MM.1S (cell line): ENCODE data around the gene VAMP7.

Experiments
- DNase-seq: peaks from one replicate; pipeline ENCODE4 v3.0.0-alpha.2; 2015
- H2AFZ ChIP-seq: fragments of 300-600 bp; sonication (generic); 2 replicates; pipeline ENCODE4 v1.6.0; 2016; ENCODE audit warnings: antibody characterized with exemption, low read length
- H3F3A ChIP-seq: fragments of 300-600 bp; sonication (generic); 2 replicates; pipeline ENCODE4 v1.6.1; 2016; ENCODE audit warnings: mild to moderate bottlenecking, antibody characterized with exemption, low read length, moderate library complexity, mixed read lengths; ENCODE audit not compliant: insufficient read depth
- H3K27ac ChIP-seq: fragments of 300-600 bp; sonication (generic); 2 replicates; pipeline ENCODE4 v1.5.1; 2016; ENCODE audit warnings: mild to moderate bottlenecking, low read length
- H3K27me3 ChIP-seq: fragments of 300-600 bp; sonication (generic); replicated peaks from 2 replicates; pipeline ENCODE4 v1.6.0; 2016; ENCODE audit warnings: low read length; ENCODE audit not compliant: insufficient read depth
- H3K36me3 ChIP-seq: fragments of 300-600 bp; sonication (generic); replicated peaks from 2 replicates; pipeline ENCODE4 v1.6.1; 2016; ENCODE audit warnings: mild to moderate bottlenecking, low read length, mixed read lengths; ENCODE audit not compliant: insufficient read depth
- H3K4me1 ChIP-seq: fragments of 300-600 bp; sonication (generic); 2 replicates; pipeline ENCODE4 v1.6.1; 2016; ENCODE audit warnings: low read length, mixed read lengths
- H3K4me2 ChIP-seq: fragments of 300-600 bp; sonication (generic); 2 replicates; pipeline ENCODE4 v1.6.0; 2016; ENCODE audit warnings: low read depth, low read length
- H3K4me3 ChIP-seq: fragments of 300-600 bp; sonication (generic); 2 replicates; pipeline ENCODE4 v1.5.1; 2016; ENCODE audit warnings: low read length, mixed read lengths
- H3K79me2 ChIP-seq: fragments of 300-600 bp; sonication (generic); 2 replicates; pipeline ENCODE4 v1.6.1; 2016; ENCODE audit warnings: mixed run types, low read length, mixed read lengths
- H3K9ac ChIP-seq: fragments of 300-600 bp; sonication (generic); 2 replicates; pipeline ENCODE4 v1.6.1; 2016; ENCODE audit warnings: low read length, mixed read lengths
- H3K9me2 ChIP-seq: fragments of 300-600 bp; sonication (generic); replicated peaks from 2 replicates; pipeline ENCODE4 v1.6.1; 2016; ENCODE audit warnings: mild to moderate bottlenecking, low read length, mixed read lengths; ENCODE audit not compliant: insufficient read depth
- H3K9me3 ChIP-seq: fragments of 300-600 bp; sonication (generic); replicated peaks from 2 replicates; pipeline ENCODE4 v1.6.1; 2016; ENCODE audit warnings: mild to moderate bottlenecking, low read length, mixed read lengths; ENCODE audit not compliant: insufficient read depth
- H4K20me1 ChIP-seq: fragments of 300-600 bp; sonication (generic); 2 replicates; pipeline ENCODE4 v1.6.1; 2016; ENCODE audit warnings: mild to moderate bottlenecking, low read length, moderate library complexity, mixed read lengths; ENCODE audit not compliant: insufficient read depth
- EZH2 ChIP-seq: fragments of 300-600 bp; sonication (generic); optimal IDR thresholded peaks from 2 replicates; pipeline ENCODE3; 2017; ENCODE audit warnings: low read depth, mild to moderate bottlenecking, antibody characterized with exemption, low read length, mixed read lengths
- EZH2phosphoT487 ChIP-seq: fragments of 300-600 bp; sonication (generic); IDR thresholded peaks from 2 replicates; pipeline ENCODE4 v1.6.1; 2018; ENCODE audit warnings: antibody characterized with exemption, low read length
- TF ChIP-seq, protein P1 (sequence below): fragments of 300-600 bp; sonication (generic); IDR thresholded peaks from 2 replicates; pipeline ENCODE4 v1.5.1; 2016; ENCODE audit warnings: antibody characterized with exemption, low read length, mixed read lengths

Gene VAMP7

GRCh38 chrX:155870958-155871357, 10.2 kb upstream of the VAMP7 start:
- H3K9ac ChIP-seq, result no peak overlapping the region

DNA sequence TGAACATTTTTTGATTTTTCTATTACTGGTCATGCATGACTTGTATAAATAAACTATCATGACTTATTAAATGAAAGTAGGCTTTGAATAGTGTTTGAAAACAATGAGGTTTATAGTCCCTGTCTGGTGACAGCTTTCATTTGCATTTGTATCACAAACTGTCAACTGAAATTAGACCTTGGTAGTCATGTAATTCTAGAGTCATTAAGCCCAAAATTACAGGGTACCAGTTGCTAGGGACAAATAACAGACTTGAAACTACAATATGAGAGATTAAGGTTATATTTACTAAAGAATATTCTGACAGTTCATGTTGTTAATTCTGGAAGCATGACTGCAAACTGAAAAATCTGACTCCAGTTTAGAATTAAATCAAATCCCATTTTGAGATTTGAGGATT, 9.2 kb upstream of the VAMP7 start:
- Histone ChIP-seq H3K4me2 (no peak overlapping the region), H2AFZ (no peak overlapping the region), H3K36me3 (no peaks in the 10 kb centered on the region), H3K4me1 (no peaks in the 10 kb centered on the region), H3K79me2 (no peaks in the 10 kb centered on the region), H3K9me3 (no peaks in the 10 kb centered on the region), H3K9ac (no peak overlapping the region), H3K27me3 (no peaks in the 10 kb centered on the region), H3K27ac (no peak overlapping the region), H3F3A (peaks cover 2% of the 10 kb centered on the region; the same call in 1 of the 2 replicates), H4K20me1 (no peaks in the 10 kb centered on the region), H3K4me3 (no peak overlapping the region), H3K9me2 (no peaks in the 10 kb centered on the region)
- TF ChIP-seq EZH2 (no peak), EZH2phosphoT487 (no peak)
- TF ChIP-seq, protein P1, sequence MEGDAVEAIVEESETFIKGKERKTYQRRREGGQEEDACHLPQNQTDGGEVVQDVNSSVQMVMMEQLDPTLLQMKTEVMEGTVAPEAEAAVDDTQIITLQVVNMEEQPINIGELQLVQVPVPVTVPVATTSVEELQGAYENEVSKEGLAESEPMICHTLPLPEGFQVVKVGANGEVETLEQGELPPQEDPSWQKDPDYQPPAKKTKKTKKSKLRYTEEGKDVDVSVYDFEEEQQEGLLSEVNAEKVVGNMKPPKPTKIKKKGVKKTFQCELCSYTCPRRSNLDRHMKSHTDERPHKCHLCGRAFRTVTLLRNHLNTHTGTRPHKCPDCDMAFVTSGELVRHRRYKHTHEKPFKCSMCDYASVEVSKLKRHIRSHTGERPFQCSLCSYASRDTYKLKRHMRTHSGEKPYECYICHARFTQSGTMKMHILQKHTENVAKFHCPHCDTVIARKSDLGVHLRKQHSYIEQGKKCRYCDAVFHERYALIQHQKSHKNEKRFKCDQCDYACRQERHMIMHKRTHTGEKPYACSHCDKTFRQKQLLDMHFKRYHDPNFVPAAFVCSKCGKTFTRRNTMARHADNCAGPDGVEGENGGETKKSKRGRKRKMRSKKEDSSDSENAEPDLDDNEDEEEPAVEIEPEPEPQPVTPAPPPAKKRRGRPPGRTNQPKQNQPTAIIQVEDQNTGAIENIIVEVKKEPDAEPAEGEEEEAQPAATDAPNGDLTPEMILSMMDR, result no peak
- no peak for DNase-seq

More at GRCh38 chrX:155870958-155871357, 10.2 kb upstream of the VAMP7 start:
- Histone ChIP-seq H3K27ac (no peak overlapping the region), H3K4me2 (no peak overlapping the region), H4K20me1 (no peaks in the 10 kb centered on the region), H3K9me2 (no peaks in the 10 kb centered on the region), H3K79me2 (no peaks in the 10 kb centered on the region), H3K27me3 (no peaks in the 10 kb centered on the region), H2AFZ (no peak overlapping the region), H3K4me3 (no peak overlapping the region), H3F3A (no peaks in the 10 kb centered on the region), H3K36me3 (no peaks in the 10 kb centered on the region), H3K4me1 (no peaks in the 10 kb centered on the region), H3K9me3 (no peaks in the 10 kb centered on the region)
- DNase-seq, result no peak
- no peak for TF ChIP-seq EZH2
- TF ChIP-seq, protein P1, result no peak
- no peak for TF ChIP-seq EZH2phosphoT487

DNA sequence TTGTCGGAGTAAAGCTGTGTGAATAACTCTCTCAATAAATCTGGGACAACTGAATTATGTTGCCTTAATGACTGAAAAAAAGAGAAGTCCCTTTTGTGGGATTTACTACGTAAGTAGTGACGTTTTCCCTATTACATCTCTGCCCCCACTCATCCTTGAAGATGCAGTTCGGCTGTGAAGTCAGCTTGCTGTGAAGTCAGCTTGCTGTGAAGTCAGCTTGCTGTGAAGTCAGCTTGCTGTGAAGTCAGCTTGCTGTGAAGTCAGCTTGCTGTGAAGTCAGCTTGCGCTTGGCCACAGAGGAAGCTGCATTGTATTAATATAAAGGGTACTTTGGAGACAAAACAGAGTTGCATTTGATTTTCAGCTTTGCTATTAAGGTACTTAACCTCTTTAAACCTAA, 8.0 kb upstream of the VAMP7 start:
- no peak overlapping the region for H3K9ac ChIP-seq
- no peaks in the 10 kb centered on the region for H3K79me2 ChIP-seq
- peaks cover 6% of the 10 kb centered on the region; the same call in 1 of the 2 replicates for H3F3A ChIP-seq
- no peaks in the 10 kb centered on the region for H3K27me3 ChIP-seq
- H3K9me3 ChIP-seq, result no peaks in the 10 kb centered on the region
- no peak overlapping the region for H3K4me3 ChIP-seq
- H3K36me3 ChIP-seq, result no peaks in the 10 kb centered on the region
- H3K4me2 ChIP-seq, result no peak overlapping the region
- no peak overlapping the region for H3K27ac ChIP-seq
- H2AFZ ChIP-seq, result no peak overlapping the region
- no peak for DNase-seq
- no peaks in the 10 kb centered on the region; the same call in 1 of the 2 replicates for H3K4me1 ChIP-seq
- H4K20me1 ChIP-seq, result no peaks in the 10 kb centered on the region
- TF ChIP-seq, protein P1, result no peak
- no peak for TF ChIP-seq EZH2phosphoT487
- TF ChIP-seq EZH2, result no peak
- H3K9me2 ChIP-seq, result no peaks in the 10 kb centered on the region
